Activated CD8-positive, alpha-beta T cell treated with anti-CD3 and anti-CD28 coated beads for 36 hours (primary cell): ENCODE results near the gene ITGBL1. TPM values are rescaled to one million over a fixed set of nuclear protein-coding genes. Genes with fewer than 3 reads are reported as not detected.

Experiments used
- ATAC-seq: fragments of 200-7000 bp; cut with Tn5 transposase; one replicate; pipeline ENCODE4 v1.10.0; 2021; ENCODE audit warnings: mild to moderate bottlenecking, moderate library complexity
- CTCF ChIA-PET: fragments of 350-600 bp; sonication (Branson Sonifier 250); formaldehyde crosslinking; loops from one replicate; lab custom pipeline; 2021; ENCODE audit warnings: antibody characterized with exemption; lab: Charles Lee
- POLR2A ChIA-PET: fragments of 350-600 bp; sonication (Branson Sonifier 250); formaldehyde crosslinking; loops from one replicate; lab custom pipeline; 2021; ENCODE audit warnings: antibody characterized with exemption; lab: Charles Lee
- DNase-seq: peaks from one replicate; pipeline ENCODE4 v3.0.0-alpha.2; 2020
- H3K27ac Mint-ChIP-seq: one replicate; pipeline ENCODE4 v1.8.0; 2021; ENCODE audit warnings: mild to moderate bottlenecking, mixed read lengths
- H3K27me3 Mint-ChIP-seq: one replicate; pipeline ENCODE4 v1.8.0; 2021; ENCODE audit warnings: mixed read lengths
- H3K36me3 Mint-ChIP-seq: one replicate; pipeline ENCODE4 v1.8.0; 2021; ENCODE audit warnings: low read depth, mixed read lengths
- H3K4me1 Mint-ChIP-seq: one replicate; pipeline ENCODE4 v1.8.0; 2021; ENCODE audit warnings: low read depth, mixed read lengths
- H3K4me3 Mint-ChIP-seq: one replicate; pipeline ENCODE4 v1.8.0; 2021; ENCODE audit warnings: mild to moderate bottlenecking, moderate library complexity, mixed read lengths
- H3K9me3 Mint-ChIP-seq: one replicate; pipeline ENCODE4 v1.8.0; 2021; ENCODE audit warnings: mixed read lengths
- intact Hi-C: fragments of 100-400 bp; cut with micrococcal nuclease; formaldehyde crosslinking; loops from one replicate; pipeline ENCODE4 v1.10.0; 2022
- total RNA-seq, 2 experiments: library from RNA; stranded (reverse); gene quantifications; one replicate each; pipeline ENCODE4 v1.2.3, GENCODE V29; 2021
- TF ChIP-seq, protein P1 (sequence below): fragments of 200-600 bp; IDR thresholded peaks from one replicate; pipeline ENCODE4 v1.8.0; 2022; ENCODE audit warnings: antibody characterized with exemption, mild to moderate bottlenecking

ITGBL1 gene
- total RNA-seq, 2 experiments from 2014 or later: not detected

DNA sequence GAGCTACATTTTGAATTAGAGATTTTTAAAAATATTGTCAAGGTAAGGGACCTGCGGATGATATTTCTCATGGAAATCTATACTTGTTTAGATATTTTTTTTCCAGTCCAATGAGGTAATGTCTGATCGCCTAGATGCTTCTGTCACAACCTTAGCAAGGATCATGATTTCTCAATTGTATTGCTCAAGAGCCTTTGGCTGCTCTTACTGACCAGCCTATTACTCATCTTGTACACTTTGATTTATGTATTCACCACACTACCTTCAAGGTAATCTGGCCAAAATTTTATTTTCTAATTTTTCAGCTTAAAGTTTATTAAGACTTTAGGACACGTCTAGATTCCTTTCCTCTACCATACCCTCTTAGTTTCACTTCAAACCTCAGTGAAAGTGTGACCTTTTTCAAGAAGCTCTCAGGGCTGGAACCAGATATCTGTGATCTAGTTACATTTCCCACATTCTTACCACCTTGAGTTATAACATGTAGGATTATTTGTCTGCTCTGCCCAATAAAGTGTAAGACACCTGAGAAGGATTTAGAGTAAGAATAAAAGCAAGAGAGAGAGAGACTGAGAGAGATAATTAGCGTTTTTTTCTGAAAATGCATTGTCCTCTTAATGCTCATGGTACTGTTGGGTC, 197.1 kb downstream of the ITGBL1 start:
- Mint-ChIP-seq H3K27me3 (peaks cover 16% of the 10 kb centered on the region), H3K27ac (no peak overlapping the region), H3K4me3 (no peak overlapping the region), H3K36me3 (no peaks in the 10 kb centered on the region), H3K4me1 (no peaks in the 10 kb centered on the region), H3K9me3 (no peaks in the 10 kb centered on the region)
- DNase-seq: no peak
- intact Hi-C loops: no loop called here
- TF ChIP-seq, protein P1, sequence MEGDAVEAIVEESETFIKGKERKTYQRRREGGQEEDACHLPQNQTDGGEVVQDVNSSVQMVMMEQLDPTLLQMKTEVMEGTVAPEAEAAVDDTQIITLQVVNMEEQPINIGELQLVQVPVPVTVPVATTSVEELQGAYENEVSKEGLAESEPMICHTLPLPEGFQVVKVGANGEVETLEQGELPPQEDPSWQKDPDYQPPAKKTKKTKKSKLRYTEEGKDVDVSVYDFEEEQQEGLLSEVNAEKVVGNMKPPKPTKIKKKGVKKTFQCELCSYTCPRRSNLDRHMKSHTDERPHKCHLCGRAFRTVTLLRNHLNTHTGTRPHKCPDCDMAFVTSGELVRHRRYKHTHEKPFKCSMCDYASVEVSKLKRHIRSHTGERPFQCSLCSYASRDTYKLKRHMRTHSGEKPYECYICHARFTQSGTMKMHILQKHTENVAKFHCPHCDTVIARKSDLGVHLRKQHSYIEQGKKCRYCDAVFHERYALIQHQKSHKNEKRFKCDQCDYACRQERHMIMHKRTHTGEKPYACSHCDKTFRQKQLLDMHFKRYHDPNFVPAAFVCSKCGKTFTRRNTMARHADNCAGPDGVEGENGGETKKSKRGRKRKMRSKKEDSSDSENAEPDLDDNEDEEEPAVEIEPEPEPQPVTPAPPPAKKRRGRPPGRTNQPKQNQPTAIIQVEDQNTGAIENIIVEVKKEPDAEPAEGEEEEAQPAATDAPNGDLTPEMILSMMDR: no peak
- no peak for ATAC-seq
- ChIA-PET POLR2A (no interaction called here), CTCF (no interaction called here)

DNA sequence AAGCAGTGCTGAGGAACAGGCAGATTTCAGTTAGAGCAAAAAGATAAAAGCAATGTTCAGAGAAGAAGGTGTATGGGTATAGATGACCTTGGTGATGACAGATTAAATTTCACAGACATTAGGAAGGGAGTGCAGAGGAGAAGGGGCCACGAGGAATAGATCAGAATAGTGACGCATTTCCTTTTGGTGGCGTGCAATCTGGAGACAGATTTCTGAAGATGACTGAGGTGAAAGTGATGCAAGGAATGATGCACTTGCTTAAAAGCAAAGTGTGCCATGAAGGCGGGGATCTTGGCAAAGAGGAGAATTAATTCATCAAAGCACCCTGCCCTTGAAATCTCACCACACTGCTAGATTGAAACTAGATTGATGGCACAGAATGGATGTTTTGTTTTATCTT, 202.4 kb downstream of the ITGBL1 start:
- ATAC-seq (no peak), DNase-seq (no peak)
- intact Hi-C loops: no loop called here
- Mint-ChIP-seq H3K4me1 (no peaks in the 10 kb centered on the region), H3K4me3 (no peak overlapping the region), H3K9me3 (no peaks in the 10 kb centered on the region), H3K27me3 (peaks cover 13% of the 10 kb centered on the region), H3K36me3 (no peaks in the 10 kb centered on the region), H3K27ac (no peak overlapping the region)
- POLR2A ChIA-PET: no interaction called here
- TF ChIP-seq, protein P1: no peak
- CTCF ChIA-PET: no interaction called here

DNA sequence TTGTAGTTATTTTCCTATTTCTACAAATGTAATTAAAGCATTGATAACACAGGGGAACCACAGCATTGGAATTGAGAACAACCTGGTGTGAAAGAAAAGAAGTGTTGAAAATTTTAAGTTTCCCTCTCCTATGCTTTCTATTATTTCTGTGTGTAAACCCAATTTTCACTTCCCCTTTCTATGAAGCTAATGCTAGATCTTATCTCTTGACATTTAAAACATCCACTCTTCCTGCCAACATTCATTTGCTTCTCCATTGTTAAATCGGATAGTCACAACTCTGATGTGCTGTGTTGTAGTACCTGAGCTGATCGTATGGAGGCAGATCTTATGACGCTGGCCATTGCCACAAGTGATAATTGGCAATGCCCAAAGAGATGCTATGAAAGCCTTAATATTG, 203.0 kb downstream of the ITGBL1 start:
- CTCF ChIA-PET: no interaction called here
- Mint-ChIP-seq H3K4me1 (no peaks in the 10 kb centered on the region), H3K27ac (no peak overlapping the region), H3K27me3 (peaks cover 13% of the 10 kb centered on the region), H3K9me3 (no peaks in the 10 kb centered on the region), H3K4me3 (no peak overlapping the region), H3K36me3 (no peaks in the 10 kb centered on the region)
- intact Hi-C loops: no loop called here
- ATAC-seq (no peak), DNase-seq (no peak)
- POLR2A ChIA-PET: no interaction called here
- TF ChIP-seq, protein P1: no peak

DNA sequence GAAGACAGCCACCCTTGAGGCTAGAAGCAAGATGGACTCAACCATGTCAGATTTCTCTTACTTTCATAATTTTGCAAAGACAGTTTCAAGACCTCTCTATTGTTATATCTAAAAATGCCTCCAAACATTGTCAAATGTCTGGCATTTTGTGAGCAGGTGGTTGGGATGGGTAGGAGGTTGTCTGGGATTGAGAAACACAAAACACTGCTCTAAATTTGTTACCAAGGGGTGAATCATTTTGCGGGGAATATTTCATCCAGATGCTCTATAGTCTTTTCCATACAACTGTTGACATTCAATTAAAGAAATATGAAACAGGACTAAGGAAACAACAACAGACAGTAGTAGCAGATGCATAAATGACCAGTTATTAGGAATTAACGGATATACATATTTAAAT, 208.2 kb downstream of the ITGBL1 start:
- Mint-ChIP-seq H3K27ac (no peak overlapping the region), H3K4me1 (no peaks in the 10 kb centered on the region), H3K27me3 (no peaks in the 10 kb centered on the region), H3K4me3 (no peak overlapping the region), H3K36me3 (no peaks in the 10 kb centered on the region), H3K9me3 (peaks cover 2% of the 10 kb centered on the region)
- POLR2A ChIA-PET: no interaction called here
- intact Hi-C loops: no loop called here
- DNase-seq (no peak), ATAC-seq (no peak)
- CTCF ChIA-PET: no interaction called here
- TF ChIP-seq, protein P1: no peak

DNA sequence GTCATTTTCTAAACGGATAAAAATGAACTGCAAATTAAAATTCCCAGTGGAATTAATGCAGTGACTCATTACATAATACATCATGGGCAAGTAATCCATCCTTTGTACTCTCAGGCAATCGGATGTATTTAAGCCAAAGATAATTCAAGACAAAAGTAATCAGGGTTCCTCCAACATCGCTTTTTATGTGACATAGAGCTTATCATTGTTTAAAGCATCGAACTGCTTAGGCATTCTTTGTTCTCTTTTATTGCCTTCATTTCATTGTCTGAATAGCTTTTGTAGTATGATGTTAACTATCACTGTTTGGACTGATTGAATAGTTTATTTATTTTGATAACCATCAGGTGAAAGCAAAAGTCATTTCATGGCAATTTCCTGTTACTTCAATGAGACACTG, 209.4 kb downstream of the ITGBL1 start:
- intact Hi-C loops: no loop called here
- Mint-ChIP-seq H3K27me3 (no peaks in the 10 kb centered on the region), H3K4me1 (no peaks in the 10 kb centered on the region), H3K9me3 (peaks cover 2% of the 10 kb centered on the region), H3K27ac (no peak overlapping the region), H3K4me3 (no peak overlapping the region), H3K36me3 (no peaks in the 10 kb centered on the region)
- ATAC-seq: no peak
- TF ChIP-seq, protein P1: no peak
- ChIA-PET CTCF (no interaction called here), POLR2A (no interaction called here)
- no peak for DNase-seq
